Fibroblast of lung (primary cell): ENCODE results near the gene ZSCAN2. TPM values are rescaled to one million over a fixed set of nuclear protein-coding genes. Genes with fewer than 3 reads are reported as not detected.

Source experiments
- DNase-seq, 2 donors: peaks; one replicate each; pipeline versions ENCODE4 v3.0.0 to v3.0.0-alpha.2; 2010; ENCODE audit warnings: low read depth in 2 of 2
- H2AFZ ChIP-seq: 2 replicates; pipeline ENCODE4 v1.5.1; 2012; ENCODE audit warnings: low read length, control low read depth, inconsistent platforms
- H3K27ac ChIP-seq: 2 replicates; pipeline ENCODE4 v1.5.1; 2011; ENCODE audit warnings: low read length, control low read depth; ENCODE audit not compliant: insufficient read depth
- H3K27me3 ChIP-seq: 2 replicates; pipeline ENCODE4 v1.5.1; 2011; ENCODE audit warnings: mild to moderate bottlenecking, low read length; ENCODE audit not compliant: control insufficient read depth, insufficient read depth
- H3K36me3 ChIP-seq: 2 replicates; pipeline ENCODE4 v1.5.1; 2011; ENCODE audit warnings: low read length; ENCODE audit not compliant: control insufficient read depth, insufficient read depth
- H3K4me1 ChIP-seq: 2 replicates; pipeline ENCODE4 v1.5.1; 2011; ENCODE audit warnings: low read length; ENCODE audit not compliant: control insufficient read depth, insufficient read depth; ENCODE audit errors: extremely low read depth
- H3K4me2 ChIP-seq: 2 replicates; pipeline ENCODE4 v1.5.1; 2011; ENCODE audit warnings: low read length, control low read depth; ENCODE audit not compliant: insufficient read depth; ENCODE audit errors: extremely low read depth
- H3K4me3 ChIP-seq, 4 experiments: fragments of 200-600 bp in 1 of 4; sonication (generic) in 1 of 4; replicated peaks in 1 of 4; 2 replicates each; pipeline ENCODE4 v1.5.1; 2011 to 2016; ENCODE audit warnings: low read length in 4 of 4, low read depth in 3 of 4, mild to moderate bottlenecking in 3 of 4, control low read depth in 2 of 4, inconsistent platforms in 1 of 4, mixed read lengths in 1 of 4; ENCODE audit not compliant: insufficient read depth in 1 of 4; ENCODE audit errors: control extremely low read depth in 1 of 4
- H3K79me2 ChIP-seq: 2 replicates; pipeline ENCODE4 v1.5.1; 2012; ENCODE audit warnings: mild to moderate bottlenecking, low read length, inconsistent platforms; ENCODE audit not compliant: control insufficient read depth, insufficient read depth
- H3K9ac ChIP-seq: 2 replicates; pipeline ENCODE4 v1.5.1; 2011; ENCODE audit warnings: mild to moderate bottlenecking, low read length, control low read depth; ENCODE audit not compliant: insufficient read depth
- H3K9me3 ChIP-seq: 2 replicates; pipeline ENCODE4 v1.5.1; 2012; ENCODE audit warnings: low read depth, low read length; ENCODE audit not compliant: control insufficient read depth, insufficient read depth
- H4K20me1 ChIP-seq: 2 replicates; pipeline ENCODE4 v1.5.1; 2011; ENCODE audit warnings: low read length; ENCODE audit not compliant: control insufficient read depth, insufficient read depth; ENCODE audit errors: extremely low read depth
- EZH2 ChIP-seq: IDR thresholded peaks from 2 replicates; pipeline ENCODE4 v1.5.1; 2012; ENCODE audit warnings: low read length, control low read depth, mild to moderate bottlenecking; ENCODE audit errors: missing control alignments
- polyA plus RNA-seq, 2 donors: library from polyadenylated mRNA; depleted of rRNA in 1 of 2; stranded (reverse) in 1 of 2; unstranded in 1 of 2; fragments of >200 nt; gene quantifications; 2 replicates each; pipeline ENCODE4 v1.2.1, GENCODE V29; 2011 to 2012; ENCODE audit warnings: missing spikeins in 1 of 2
- total RNA-seq: library from RNA; depleted of rRNA; stranded (reverse); fragments of >200 nt; gene quantifications from 2 replicates; pipeline ENCODE4 v1.2.1, GENCODE V29; 2014
- TF ChIP-seq, protein P1 (sequence below), 2 donors: IDR thresholded peaks in 1 of 2; conservative IDR thresholded peaks in 1 of 2; 1 replicate in 1 of 2; 2 replicates in 1 of 2; pipeline ENCODE4 v1.5.1; 2011 to 2012; ENCODE audit warnings: low read length in 2 of 2, control low read depth in 1 of 2, inconsistent platforms in 1 of 2, low read depth in 1 of 2, mild to moderate bottlenecking in 1 of 2

Gene ZSCAN2
- total and polyA plus RNA-seq, 2 donors (not counting 1 experiment from before 2014, with no cell fraction given) = 6.4 to 9.2 TPM

- H3K36me3 ChIP-seq = peaks cover 3% of the 10 kb centered on the region
- peaks cover 9% of the 10 kb centered on the region for H3K4me1 ChIP-seq
- peak overlapping the region; percentile 47 to 62 (median 58) for H3K4me3 ChIP-seq
- H4K20me1 ChIP-seq = no peaks in the 10 kb centered on the region
- DNase-seq = no peak
- TF ChIP-seq, protein P1, sequence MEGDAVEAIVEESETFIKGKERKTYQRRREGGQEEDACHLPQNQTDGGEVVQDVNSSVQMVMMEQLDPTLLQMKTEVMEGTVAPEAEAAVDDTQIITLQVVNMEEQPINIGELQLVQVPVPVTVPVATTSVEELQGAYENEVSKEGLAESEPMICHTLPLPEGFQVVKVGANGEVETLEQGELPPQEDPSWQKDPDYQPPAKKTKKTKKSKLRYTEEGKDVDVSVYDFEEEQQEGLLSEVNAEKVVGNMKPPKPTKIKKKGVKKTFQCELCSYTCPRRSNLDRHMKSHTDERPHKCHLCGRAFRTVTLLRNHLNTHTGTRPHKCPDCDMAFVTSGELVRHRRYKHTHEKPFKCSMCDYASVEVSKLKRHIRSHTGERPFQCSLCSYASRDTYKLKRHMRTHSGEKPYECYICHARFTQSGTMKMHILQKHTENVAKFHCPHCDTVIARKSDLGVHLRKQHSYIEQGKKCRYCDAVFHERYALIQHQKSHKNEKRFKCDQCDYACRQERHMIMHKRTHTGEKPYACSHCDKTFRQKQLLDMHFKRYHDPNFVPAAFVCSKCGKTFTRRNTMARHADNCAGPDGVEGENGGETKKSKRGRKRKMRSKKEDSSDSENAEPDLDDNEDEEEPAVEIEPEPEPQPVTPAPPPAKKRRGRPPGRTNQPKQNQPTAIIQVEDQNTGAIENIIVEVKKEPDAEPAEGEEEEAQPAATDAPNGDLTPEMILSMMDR (conservative IDR thresholded peaks at IDR 0.05 in 1 of 2, IDR thresholded peaks at IDR 0.05 in 1 of 2; ENCODE audit: low read depth in 1 of 2, low read length in 2 of 2) = no peak
- TF ChIP-seq EZH2 = no peak
- peaks cover 11% of the 10 kb centered on the region for H3K79me2 ChIP-seq
- peak overlapping the region; percentile 24 for H2AFZ ChIP-seq
- H3K9ac ChIP-seq = peak overlapping the region; percentile 63
- H3K9me3 ChIP-seq = no peaks in the 10 kb centered on the region
- H3K27me3 ChIP-seq = no peaks in the 10 kb centered on the region
- H3K4me2 ChIP-seq = peak overlapping the region; percentile 79
- H3K27ac ChIP-seq = peak overlapping the region; percentile 28
These were observed 56.9 kb downstream of the ZSCAN2 start for GRCh38 chr15:84657748-84658079.

DNA sequence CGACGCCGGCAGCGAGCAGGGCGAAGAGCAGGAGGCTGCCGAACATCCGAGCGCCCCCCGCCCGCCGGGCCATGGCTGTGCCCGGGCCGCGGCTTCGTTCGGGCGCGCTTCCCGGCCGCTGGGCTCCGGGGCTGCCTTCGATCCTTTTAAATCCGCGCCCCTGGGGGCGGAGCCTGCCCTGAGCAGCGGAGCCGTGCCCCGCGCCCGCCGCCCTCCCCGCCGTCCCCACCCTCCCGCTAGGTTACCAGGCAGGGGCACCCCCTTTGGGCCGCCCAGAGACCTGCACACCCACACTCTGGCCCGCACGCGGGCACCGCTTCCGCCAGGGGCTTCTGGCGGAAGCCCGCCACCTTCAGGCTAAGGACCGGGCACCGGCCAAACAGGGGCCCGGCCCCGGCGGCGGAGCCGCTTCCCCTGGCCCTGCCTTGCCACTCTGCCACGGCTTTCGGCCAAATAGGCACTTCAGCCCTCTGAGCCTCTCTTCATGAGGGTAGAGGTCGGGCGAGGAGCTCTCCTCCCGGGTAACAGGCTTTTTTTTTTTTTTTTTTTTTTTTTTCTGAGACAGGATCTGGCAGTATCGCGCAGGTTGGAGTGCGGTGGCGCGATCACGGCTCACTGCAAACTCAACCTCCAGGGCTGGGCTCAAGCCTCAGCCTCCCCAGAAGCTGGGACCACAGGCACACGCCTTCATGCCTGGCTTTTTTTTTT lies 57.4 kb downstream of the ZSCAN2 start, which contains the start of gene NMB:
Gene NMB (minus strand): TSS at position 120 of the 708 bp plus-strand sequence. CDS start 47 bp downstream, at position 73.
- H3K27me3 ChIP-seq = no peaks in the 10 kb centered on the region
- H3K4me1 ChIP-seq = peaks cover 5% of the 10 kb centered on the region
- peak within 1 kb of the TSS; percentile 79 for H3K4me2 ChIP-seq
- H2AFZ ChIP-seq = peak within 1 kb of the TSS; percentile 40
- peaks cover 2% of the 10 kb centered on the region for H3K36me3 ChIP-seq
- no peaks in the 10 kb centered on the region for H4K20me1 ChIP-seq
- DNase-seq = peak; percentile 68 to 76
- TF ChIP-seq, protein P1 (conservative IDR thresholded peaks at IDR 0.05 in 1 of 2, IDR thresholded peaks at IDR 0.05 in 1 of 2; ENCODE audit: low read depth in 1 of 2, low read length in 2 of 2) = peak; percentile 57 to 58
- TF ChIP-seq EZH2 = no peak
- H3K9me3 ChIP-seq = no peaks in the 10 kb centered on the region
- peak within 1 kb of the TSS; percentile 28 for H3K27ac ChIP-seq
- peak within 1 kb of the TSS; percentile 47 to 62 (median 58) for H3K4me3 ChIP-seq
- H3K9ac ChIP-seq = peak within 1 kb of the TSS; percentile 63
- H3K79me2 ChIP-seq = peaks cover 6% of the 10 kb centered on the region

GRCh38 chr15:84658788-84659411 lies 58.1 kb downstream of the ZSCAN2 start:
- no peak overlapping the region for H2AFZ ChIP-seq

More at GRCh38 chr15:84658788-84659411, 58.1 kb downstream of the ZSCAN2 start:
- Histone ChIP-seq H3K27me3 (no peaks in the 10 kb centered on the region), H3K27ac (no peak overlapping the region), H3K4me1 (peaks cover 2% of the 10 kb centered on the region), H3K79me2 (no peaks in the 10 kb centered on the region), H3K9ac (no peak overlapping the region), H3K9me3 (no peaks in the 10 kb centered on the region), H3K36me3 (peaks cover 2% of the 10 kb centered on the region), H4K20me1 (no peaks in the 10 kb centered on the region), H3K4me3 (peak overlapping the region in 1 of 4 experiments; percentile 62), H3K4me2 (no peak overlapping the region)
- TF ChIP-seq, protein P1 (conservative IDR thresholded peaks at IDR 0.05 in 1 of 2, IDR thresholded peaks at IDR 0.05 in 1 of 2; ENCODE audit: low read depth in 1 of 2, low read length in 2 of 2) = no peak
- TF ChIP-seq EZH2 = no peak
- no peak for DNase-seq
